ENCODE measurements around the gene MED9. TPM values are rescaled to one million over a fixed set of nuclear protein-coding genes. Genes with fewer than 3 reads are reported as not detected.

MED9 gene
- total and polyA plus RNA-seq, 2 of the 4 experiments (the other 2 are of a cell fraction) = 6.1 to 10.1 TPM

GRCh38 chr17:17469996-17470395 is 6.8 kb upstream of the MED9 start:
- in situ Hi-C loops (cut with MboI; ENCODE audit: low sequenced_read_pairs) = no loop called here
- no TSS peak for BruUV-seq (replicated peaks)

More at GRCh38 chr17:17469996-17470395, 6.8 kb upstream of the MED9 start:
- Histone ChIP-seq H4K5ac (ENCODE audit: low read depth, low read length) (no peak overlapping the region), H3K36me3 (ENCODE audit: control insufficient read depth, insufficient read depth, low read length) (no peaks in the 10 kb centered on the region), H2AFZ (replicated peaks; ENCODE audit: low read length, poor library complexity) (no peak overlapping the region), H3K56ac (ENCODE audit: extremely low read depth, insufficient read depth, low read length) (no peak overlapping the region), H3K27me3 (ENCODE audit: control insufficient read depth, insufficient read depth, low read length) (peaks cover 53% of the 10 kb centered on the region), H4K8ac (ENCODE audit: low read depth in 2 of 2, low read length in 2 of 2) (no peak overlapping the region), H4K91ac (ENCODE audit: insufficient read depth, low read depth, low read length) (no peak overlapping the region), H3K27ac (ENCODE audit: insufficient read depth, low read length) (no peak overlapping the region), H3K79me1 (ENCODE audit: low read depth in 1 of 2, low read length in 2 of 2) (no peaks in the 10 kb centered on the region), H3K9me3 (ENCODE audit: control insufficient read depth, insufficient read depth, low read length) (no peaks in the 10 kb centered on the region), H3K9me1 (ENCODE audit: insufficient read depth, low read length) (no peaks in the 10 kb centered on the region), H3K18ac (ENCODE audit: low read depth, low read length) (no peak overlapping the region), H3K23ac (ENCODE audit: low read depth, low read length) (no peak overlapping the region), H2BK15ac (ENCODE audit: low read depth, low read length) (no peak overlapping the region), H3K4me2 (ENCODE audit: low read depth, low read length) (no peak overlapping the region), H2AK5ac (ENCODE audit: low read depth, low read length) (no peak overlapping the region), H3K4ac (ENCODE audit: low read depth, low read length) (no peak overlapping the region), H2BK5ac (ENCODE audit: low read depth, low read length, poor library complexity, severe bottlenecking) (no peak overlapping the region), H3K9ac (ENCODE audit: low read depth, low read length) (no peak overlapping the region), H3K4me1 (ENCODE audit: control insufficient read depth, insufficient read depth, low read length) (peaks cover 3% of the 10 kb centered on the region; the same call in 1 of the 2 replicates), H3K14ac (replicated peaks; ENCODE audit: low read depth, low read length) (no peak overlapping the region), H3K4me3 (ENCODE audit: insufficient read depth, low read depth, low read length) (no peak overlapping the region), H2AK9ac (replicated peaks; ENCODE audit: low read depth, low read length, poor library complexity) (no peak overlapping the region), H2BK120ac (ENCODE audit: low read depth, low read length) (no peak overlapping the region), H2BK20ac (ENCODE audit: low read depth, low read length) (no peak overlapping the region), H4K20me1 (ENCODE audit: insufficient read depth, low read length) (no peaks in the 10 kb centered on the region)
- intact Hi-C loops (cut with micrococcal nuclease) (no loop called here), dilution Hi-C loops (cut with HindIII; ENCODE audit: low sequenced_read_pairs, unreplicated experiment) (no loop called here)
- POLR2A ChIA-PET (ENCODE audit: unreplicated experiment) = no interaction called here
- ATAC-seq (ENCODE audit: low read depth) (no peak), DNase-seq (no peak)
- TF ChIP-seq MAZ (IDR thresholded peaks at IDR 0.05; ENCODE audit: borderline replicate concordance, low read depth, low read length) (no peak), BHLHE40 (IDR thresholded peaks at IDR 0.05; ENCODE audit: low read depth, low read length) (no peak), POLR2A (IDR thresholded peaks at IDR 0.05; ENCODE audit: low read depth, low read length) (no peak), CEBPB (IDR thresholded peaks at IDR 0.05; ENCODE audit: low read depth, low read length) (no peak)
- CTCF ChIA-PET = no interaction called here
- no CpG with 5 or more reads among the region's 3 CpGs for WGBS, 2 experiments (ENCODE audit: extremely low coverage in 2 of 2, insufficient read length in 1 of 2)
